Liver (tissue), 9 donors: ENCODE results near the gene FLRT2. TPM values are rescaled to one million over a fixed set of nuclear protein-coding genes. Genes with fewer than 3 reads are reported as not detected.

Experiments used
- DNase-seq: peaks from one replicate; pipeline ENCODE4 v3.0.0-alpha.2; 2017; ENCODE audit warnings: low spot score
- H3K27ac ChIP-seq, 2 donors: one replicate each; pipeline ENCODE4 v1.7.0; 2013; ENCODE audit warnings: inconsistent platforms in 2 of 2, low read length in 2 of 2, control low read depth in 1 of 2, low read depth in 1 of 2, mild to moderate bottlenecking in 1 of 2
- H3K27me3 ChIP-seq, 4 donors: one replicate each; pipeline versions ENCODE4 v1.6.1 to v1.7.0; 2013; ENCODE audit warnings: low read length in 3 of 4, inconsistent platforms in 1 of 4, mild to moderate bottlenecking in 1 of 4, moderate library complexity in 1 of 4; ENCODE audit not compliant: control insufficient read depth in 4 of 4, insufficient read depth in 4 of 4
- H3K36me3 ChIP-seq, 4 donors: one replicate each; pipeline versions ENCODE4 v1.6.1 to v1.7.0; 2013; ENCODE audit warnings: low read length in 3 of 4, mild to moderate bottlenecking in 3 of 4, low read depth in 1 of 4, moderate library complexity in 1 of 4; ENCODE audit not compliant: control insufficient read depth in 4 of 4, insufficient read depth in 3 of 4
- H3K4me1 ChIP-seq, 4 donors: one replicate each; pipeline versions ENCODE4 v1.6.1 to v1.7.0; 2013; ENCODE audit warnings: low read length in 3 of 4, mild to moderate bottlenecking in 3 of 4, moderate library complexity in 1 of 4; ENCODE audit not compliant: control insufficient read depth in 4 of 4, insufficient read depth in 4 of 4
- H3K4me3 ChIP-seq, 3 donors: one replicate each; pipeline versions ENCODE4 v1.6.1 to v1.7.0; 2013; ENCODE audit warnings: low read length in 3 of 3, control low read depth in 1 of 3, low read depth in 1 of 3, mild to moderate bottlenecking in 1 of 3
- H3K9ac ChIP-seq, 2 donors: one replicate each; pipeline ENCODE4 v1.7.0; 2013; ENCODE audit warnings: low read length in 2 of 2, mild to moderate bottlenecking in 2 of 2, moderate library complexity in 2 of 2, control low read depth in 1 of 2, low read depth in 1 of 2
- H3K9me3 ChIP-seq, 4 donors: one replicate each; pipeline versions ENCODE4 v1.6.1 to v1.7.0; 2013; ENCODE audit warnings: low read length in 3 of 4; ENCODE audit not compliant: control insufficient read depth in 4 of 4
- ATF3 ChIP-seq: IDR thresholded peaks from 2 replicates; pipeline ENCODE4 v1.6.1; 2016; ENCODE audit warnings: antibody characterized with exemption
- EGR1 ChIP-seq, 2 donors: IDR thresholded peaks; 2 replicates each; pipeline ENCODE4 v1.6.1; 2016 to 2018; ENCODE audit warnings: antibody characterized with exemption in 2 of 2, low read depth in 2 of 2
- FOXA1 ChIP-seq: IDR thresholded peaks from 2 replicates; pipeline ENCODE4 v1.6.1; 2016; ENCODE audit warnings: antibody characterized with exemption
- FOXA2 ChIP-seq: IDR thresholded peaks from 2 replicates; pipeline ENCODE4 v1.6.1; 2016; ENCODE audit warnings: antibody characterized with exemption
- GABPA ChIP-seq, 2 donors: IDR thresholded peaks in 1 of 2; conservative IDR thresholded peaks in 1 of 2; 2 replicates each; pipeline ENCODE4 v1.6.1; 2016; ENCODE audit warnings: antibody characterized with exemption in 2 of 2, mild to moderate bottlenecking in 1 of 2, moderate library complexity in 1 of 2
- HNF4A ChIP-seq, 2 donors: conservative IDR thresholded peaks; 2 replicates each; pipeline ENCODE4 v1.6.1; 2016; ENCODE audit warnings: antibody characterized with exemption in 2 of 2, mild to moderate bottlenecking in 2 of 2
- HNF4G ChIP-seq: IDR thresholded peaks from 2 replicates; pipeline ENCODE4 v1.6.1; 2016; ENCODE audit warnings: antibody characterized with exemption
- JUND ChIP-seq, 2 donors: IDR thresholded peaks; 2 replicates each; pipeline ENCODE4 v1.6.1; 2016; ENCODE audit warnings: antibody characterized with exemption in 2 of 2
- MAX ChIP-seq: IDR thresholded peaks from 2 replicates; pipeline ENCODE4 v1.6.1; 2016; ENCODE audit warnings: antibody characterized with exemption
- NR2F2 ChIP-seq: IDR thresholded peaks from 2 replicates; pipeline ENCODE4 v1.6.1; 2016; ENCODE audit warnings: antibody characterized with exemption
- RAD21 ChIP-seq, 2 donors: IDR thresholded peaks; 2 replicates each; pipeline ENCODE4 v1.6.1; 2016; ENCODE audit warnings: antibody characterized with exemption in 2 of 2, mild to moderate bottlenecking in 2 of 2
- RXRA ChIP-seq, 2 donors: IDR thresholded peaks; 2 replicates each; pipeline ENCODE4 v1.6.1; 2017 to 2018; ENCODE audit warnings: antibody characterized with exemption in 2 of 2, mild to moderate bottlenecking in 1 of 2
- SP1 ChIP-seq: IDR thresholded peaks from 2 replicates; pipeline ENCODE4 v1.6.1; 2018; ENCODE audit warnings: antibody characterized with exemption, mild to moderate bottlenecking
- TAF1 ChIP-seq: conservative IDR thresholded peaks from 2 replicates; pipeline ENCODE4 v1.6.1; 2016; ENCODE audit warnings: antibody characterized with exemption, mild to moderate bottlenecking
- YY1 ChIP-seq: IDR thresholded peaks from 2 replicates; pipeline ENCODE4 v1.6.1; 2016; ENCODE audit warnings: antibody characterized with exemption, mild to moderate bottlenecking
- ZBTB33 ChIP-seq: IDR thresholded peaks from 2 replicates; pipeline ENCODE4 v1.6.1; 2016; ENCODE audit warnings: antibody characterized with exemption
- WGBS: extraction: QIAGEN DNeasy Blood & Tissue Kit; methylation state at CpG from one replicate; pipeline ENCODE4 v1.1.7; 2013; 5-methylcytosine and 5-hydroxymethylcytosine counted together
- polyA plus RNA-seq, 2 donors: library from polyadenylated mRNA; stranded (reverse) in 1 of 2; unstranded in 1 of 2; fragments of 200-250 nt in 1 of 2; fragments of >200 nt in 1 of 2; fragmentation: Nextera tagmentation in 1 of 2; extraction: Ambion mirVana in 1 of 2; gene quantifications; one replicate each; pipeline versions ENCODE4 v1.2.1 to v1.2.3, GENCODE V29; 2013 to 2015
- total RNA-seq, 2 donors: library from RNA; depleted of rRNA; stranded (reverse); fragments of >200 nt; gene quantifications; one replicate each; pipeline ENCODE4 v1.2.3, GENCODE V29; 2014
- donor health status: healthy.
- donor health status: healthy.
- donor health status: healthy.
- donor health status: healthy.
- donor health status: healthy.

The FLRT2 gene
- total and polyA plus RNA-seq, 4 donors: 0.90 to 8.2 (median 1.8) TPM

- H3K36me3 ChIP-seq: no peaks in the 10 kb centered on the region
Measured at GRCh38 chr14:85634205-85634604, 104.3 kb downstream of the FLRT2 start.

GRCh38 chr14:85644211-85644610 is 114.3 kb downstream of the FLRT2 start:
- Histone ChIP-seq H3K4me1 (no peaks in the 10 kb centered on the region), H3K27ac (no peak overlapping the region), H3K27me3 (no peaks in the 10 kb centered on the region), H3K4me3 (no peak overlapping the region), H3K9ac (no peak overlapping the region), H3K9me3 (peaks cover 0 to 2% (median 0%) of the 10 kb centered on the region in 4 donors), H3K36me3 (no peaks in the 10 kb centered on the region)
- TF ChIP-seq HNF4G: no peak
- TF ChIP-seq NR2F2: no peak
- TF ChIP-seq FOXA1: no peak
- TF ChIP-seq YY1: no peak
- no peak for TF ChIP-seq ZBTB33
- no peak for TF ChIP-seq RAD21 (IDR thresholded peaks at IDR 0.05)
- TF ChIP-seq TAF1: no peak
- DNase-seq: no peak
- WGBS: 72% methylated on average over 2 of the region's 2 CpGs

More at GRCh38 chr14:85634205-85634604, 104.3 kb downstream of the FLRT2 start:
- no peak overlapping the region for H3K9ac ChIP-seq
- H3K4me1 ChIP-seq: no peaks in the 10 kb centered on the region
- no peak for TF ChIP-seq MAX
- no peak for TF ChIP-seq JUND (IDR thresholded peaks at IDR 0.05)
- no peak for TF ChIP-seq RAD21 (IDR thresholded peaks at IDR 0.05)
- TF ChIP-seq YY1: no peak
- TF ChIP-seq HNF4A (conservative IDR thresholded peaks at IDR 0.05): no peak
- TF ChIP-seq ATF3: no peak
- H3K27ac ChIP-seq: no peak overlapping the region
- no peaks in the 10 kb centered on the region for H3K27me3 ChIP-seq
- H3K4me3 ChIP-seq: no peak overlapping the region
- H3K9me3 ChIP-seq: no peaks in the 10 kb centered on the region
- DNase-seq: no peak

GRCh38 chr14:85653029-85653428 is 123.1 kb downstream of the FLRT2 start:
- H3K9ac ChIP-seq: no peak overlapping the region
- peaks cover 0 to 2% (median 0%) of the 10 kb centered on the region in 4 donors for H3K9me3 ChIP-seq
- no peaks in the 10 kb centered on the region for H3K4me1 ChIP-seq
- H3K36me3 ChIP-seq: no peaks in the 10 kb centered on the region
- 95% methylated on average over 2 of the region's 2 CpGs for WGBS
- no peak for TF ChIP-seq NR2F2
- TF ChIP-seq YY1: no peak
- TF ChIP-seq GABPA (IDR thresholded peaks at IDR 0.05 in 1 of 2, conservative IDR thresholded peaks at IDR 0.05 in 1 of 2): no peak
- no peak for TF ChIP-seq MAX
- TF ChIP-seq RAD21 (IDR thresholded peaks at IDR 0.05): no peak
- no peak for TF ChIP-seq FOXA1
- no peak for TF ChIP-seq EGR1 (IDR thresholded peaks at IDR 0.05; ENCODE audit: low read depth in 2 of 2)
- TF ChIP-seq HNF4A (conservative IDR thresholded peaks at IDR 0.05): no peak
- TF ChIP-seq SP1: no peak
- no peak for TF ChIP-seq JUND (IDR thresholded peaks at IDR 0.05)
- TF ChIP-seq FOXA2: no peak
- TF ChIP-seq RXRA (IDR thresholded peaks at IDR 0.05): no peak
- H3K27me3 ChIP-seq: no peaks in the 10 kb centered on the region
- no peak overlapping the region for H3K4me3 ChIP-seq
- no peak for DNase-seq
- no peak overlapping the region for H3K27ac ChIP-seq
